GM21619 (cell line): ENCODE data around the gene MAPT.

Experiments
- ATAC-seq: cut with Tn5 transposase; IDR thresholded peaks from one replicate; pipeline ENCODE4 v1.9.1; 2021; ENCODE audit not compliant: unreplicated experiment

MAPT gene

GRCh38 chr17:45894022-45894784 lies at the start of gene MAPT:
MAPT (plus strand) TSS chr17:45894554; CDS start chr17:45962338, 67,784 bp downstream.
- no peak for ATAC-seq

DNA sequence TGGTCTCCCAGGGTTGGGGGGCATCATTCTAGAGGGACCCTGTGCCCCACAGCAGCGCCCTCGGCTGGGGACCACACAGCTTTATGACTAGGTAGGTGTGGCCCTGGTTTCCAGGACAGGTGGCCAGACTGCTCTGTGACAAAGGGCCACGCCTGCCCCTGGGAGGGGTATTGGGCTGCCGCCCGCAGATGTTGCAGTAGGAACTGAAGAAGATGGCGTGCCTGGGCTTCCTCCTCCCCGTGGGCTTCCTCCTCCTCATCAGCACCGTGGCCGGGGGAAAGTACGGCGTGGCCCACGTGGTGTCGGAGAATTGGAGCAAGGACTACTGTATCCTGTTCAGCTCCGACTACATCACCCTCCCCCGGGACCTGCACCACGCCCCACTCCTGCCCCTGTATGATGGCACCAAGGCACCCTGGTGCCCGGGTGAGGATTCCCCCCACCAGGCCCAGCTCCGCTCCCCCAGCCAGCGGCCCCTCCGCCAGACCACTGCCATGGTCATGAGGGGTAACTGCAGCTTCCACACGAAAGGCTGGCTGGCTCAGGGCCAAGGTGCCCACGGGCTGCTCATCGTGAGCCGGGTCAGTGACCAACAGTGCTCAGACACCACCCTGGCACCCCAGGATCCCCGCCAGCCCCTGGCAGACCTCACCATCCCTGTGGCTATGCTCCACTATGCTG lies 49.5 kb upstream of the MAPT start, which contains the start of gene SPPL2C:
Gene SPPL2C, plus strand, starts transcription at position 187 of the 681 bp plus-strand sequence. Its CDS starts 26 bp downstream, at position 213.
- ATAC-seq: no peak

DNA sequence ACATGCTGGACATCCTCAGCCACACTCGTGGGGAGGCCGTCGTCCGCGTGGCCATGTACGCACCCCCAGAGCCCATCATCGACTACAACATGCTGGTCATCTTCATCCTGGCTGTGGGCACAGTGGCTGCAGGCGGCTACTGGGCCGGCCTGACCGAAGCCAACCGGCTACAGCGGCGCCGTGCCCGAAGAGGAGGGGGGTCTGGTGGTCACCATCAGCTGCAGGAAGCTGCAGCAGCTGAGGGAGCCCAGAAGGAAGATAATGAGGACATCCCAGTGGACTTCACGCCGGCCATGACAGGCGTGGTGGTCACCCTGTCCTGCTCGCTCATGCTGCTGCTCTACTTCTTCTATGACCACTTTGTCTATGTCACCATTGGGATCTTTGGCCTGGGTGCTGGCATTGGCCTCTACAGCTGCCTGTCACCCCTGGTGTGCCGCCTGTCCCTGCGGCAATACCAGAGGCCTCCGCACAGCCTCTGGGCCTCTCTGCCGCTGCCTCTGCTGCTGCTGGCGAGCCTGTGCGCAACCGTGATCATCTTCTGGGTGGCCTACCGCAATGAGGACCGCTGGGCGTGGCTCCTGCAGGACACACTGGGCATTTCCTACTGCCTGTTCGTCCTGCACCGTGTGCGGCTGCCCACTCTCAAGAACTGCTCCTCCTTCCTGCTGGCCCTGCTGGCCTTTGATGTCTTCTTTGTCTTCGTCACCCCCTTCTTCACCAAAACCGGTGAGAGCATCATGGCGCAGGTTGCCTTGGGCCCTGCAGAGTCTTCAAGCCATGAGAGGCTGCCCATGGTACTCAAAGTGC lies 48.8 kb upstream of the MAPT start:
- no peak for ATAC-seq

- no peak for ATAC-seq
These were observed 48.1 kb upstream of the MAPT start for GRCh38 chr17:45846223-45846622.

DNA sequence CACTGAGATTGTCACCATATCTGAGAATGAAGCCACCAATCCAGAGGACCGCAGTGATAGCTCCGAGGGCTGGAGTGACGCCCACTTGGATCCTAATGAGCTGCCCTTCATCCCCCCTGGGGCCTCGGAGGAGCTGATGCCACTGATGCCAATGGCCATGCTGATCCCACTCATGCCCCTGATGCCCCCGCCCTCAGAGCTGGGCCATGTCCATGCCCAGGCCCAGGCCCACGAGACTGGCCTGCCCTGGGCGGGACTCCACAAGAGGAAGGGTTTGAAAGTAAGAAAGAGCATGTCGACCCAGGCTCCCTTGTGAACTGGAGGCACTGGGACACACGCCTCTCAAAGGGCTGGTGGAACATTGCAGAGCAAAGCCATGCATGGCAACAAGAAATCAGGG lies 47.7 kb upstream of the MAPT start:
- ATAC-seq: no peak

- ATAC-seq: no peak
These were observed 47.3 kb upstream of the MAPT start for GRCh38 chr17:45847101-45847500.

- ATAC-seq: no peak
These were observed 46.6 kb upstream of the MAPT start for GRCh38 chr17:45847747-45848146.

- ATAC-seq: no peak
These were observed 45.9 kb upstream of the MAPT start for GRCh38 chr17:45848405-45848804.

DNA sequence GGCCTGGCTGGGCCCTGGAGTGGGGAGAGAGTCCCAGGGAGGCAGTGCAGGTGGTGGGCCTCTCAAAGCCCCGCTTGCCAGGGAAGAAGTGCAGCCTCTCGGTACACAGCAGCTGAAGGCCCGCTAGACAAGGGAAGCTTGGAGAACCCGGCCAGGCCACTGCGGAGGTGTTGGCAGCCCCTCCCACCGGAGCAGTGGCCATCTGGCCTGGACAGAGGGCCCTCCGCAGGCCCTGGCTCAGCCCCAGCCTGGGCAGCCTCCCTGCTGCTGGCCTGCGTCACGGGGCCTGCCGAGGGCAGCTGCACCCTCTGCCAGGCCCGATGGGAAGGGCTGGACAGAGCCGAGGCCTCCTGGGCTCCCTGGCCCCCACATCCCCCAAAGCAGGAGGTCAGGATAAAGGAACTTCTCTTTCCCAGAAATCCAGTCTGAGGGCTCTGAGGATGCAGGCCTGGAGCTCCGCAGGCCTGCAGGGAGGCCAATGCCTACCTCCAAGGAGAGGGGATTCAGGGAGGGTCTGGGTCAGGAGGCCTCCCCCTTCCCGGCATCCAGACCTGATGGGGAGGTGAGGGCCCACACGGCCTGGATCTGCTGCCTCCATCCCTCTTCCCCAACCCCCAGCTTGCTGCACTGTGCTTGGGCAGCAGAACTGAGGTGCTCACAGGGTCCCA lies 45.4 kb upstream of the MAPT start:
- ATAC-seq: no peak

GRCh38 chr17:45849536-45849990 lies 44.8 kb upstream of the MAPT start:
- ATAC-seq: no peak

DNA sequence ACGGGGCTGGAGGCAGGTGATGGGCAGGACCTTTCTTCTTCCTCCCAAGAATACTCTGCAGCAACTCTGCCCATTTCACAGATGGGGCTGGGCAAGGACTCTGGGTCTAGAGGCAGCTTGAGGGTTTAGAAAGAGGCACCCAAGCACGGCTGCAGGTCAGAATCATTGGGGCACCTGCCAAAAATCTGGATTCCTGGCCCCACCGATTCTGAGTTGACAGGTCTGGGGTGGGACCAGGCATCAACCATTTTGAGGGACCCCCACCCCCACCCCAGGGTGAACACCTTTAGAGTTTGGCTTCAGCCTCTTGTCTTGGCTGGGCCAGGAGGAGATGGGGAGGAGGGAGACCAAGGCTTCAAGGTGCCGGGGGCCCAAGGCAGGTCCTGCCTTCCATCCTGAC lies 44.3 kb upstream of the MAPT start:
- no peak for ATAC-seq

GRCh38 chr17:45850468-45850867 lies 43.9 kb upstream of the MAPT start:
- ATAC-seq: no peak

DNA sequence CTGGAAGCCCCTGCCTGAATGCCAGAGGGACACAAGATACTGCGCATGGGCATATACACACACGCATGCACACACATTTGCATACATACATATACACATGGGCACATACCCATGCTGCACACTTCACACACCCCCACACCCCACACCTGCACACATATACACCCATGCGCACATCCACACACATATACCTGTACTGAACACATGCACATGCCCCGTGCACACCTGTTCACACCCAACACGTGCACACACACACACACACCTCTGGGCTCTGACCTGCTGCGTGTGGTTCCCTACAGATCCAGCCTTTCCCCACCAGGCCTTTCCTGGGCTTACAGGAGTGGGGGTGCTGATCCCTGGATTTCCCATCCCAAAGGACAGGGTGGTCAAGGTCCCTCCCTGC lies 43.3 kb upstream of the MAPT start:
- no peak for ATAC-seq

DNA sequence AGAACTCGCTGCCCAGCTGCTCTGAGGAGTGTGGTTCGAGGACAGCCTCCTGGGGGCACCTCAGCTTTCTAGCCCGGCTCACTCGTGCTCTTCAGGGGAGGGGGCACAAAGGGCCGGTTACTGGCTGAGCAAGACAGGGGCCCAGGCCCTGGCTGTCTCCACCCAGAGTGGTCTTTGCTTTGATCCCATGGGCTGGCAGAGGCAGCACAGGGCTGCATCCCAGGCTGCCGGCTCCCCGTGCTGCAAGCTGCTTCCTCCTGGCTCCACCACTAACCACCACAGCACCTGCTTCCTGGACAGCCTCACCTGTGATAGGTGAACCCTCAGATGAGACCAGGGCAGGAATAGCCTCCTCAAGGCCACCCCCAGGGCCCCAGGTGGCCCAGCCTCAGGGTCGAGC lies 42.9 kb upstream of the MAPT start:
- ATAC-seq: no peak

DNA sequence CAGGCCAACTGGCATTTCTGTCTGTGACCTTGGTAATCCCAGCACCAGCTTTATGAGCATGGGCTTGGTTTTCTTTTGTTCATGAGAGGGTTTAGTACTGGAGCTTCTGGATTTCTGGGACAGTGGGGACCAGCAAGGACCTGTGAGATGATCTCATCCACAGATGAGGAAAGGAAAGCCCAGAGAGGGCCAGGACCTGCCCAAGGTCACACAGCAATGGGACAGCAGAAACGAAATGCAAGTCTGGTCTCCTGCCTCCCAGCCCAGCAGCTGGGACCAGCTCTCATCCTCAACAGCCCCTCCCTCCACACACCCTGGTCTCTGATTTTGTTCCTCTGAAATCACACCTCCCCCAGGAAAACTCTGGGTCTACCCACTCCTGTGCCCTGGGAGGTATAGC lies 42.5 kb upstream of the MAPT start:
- no peak for ATAC-seq

DNA sequence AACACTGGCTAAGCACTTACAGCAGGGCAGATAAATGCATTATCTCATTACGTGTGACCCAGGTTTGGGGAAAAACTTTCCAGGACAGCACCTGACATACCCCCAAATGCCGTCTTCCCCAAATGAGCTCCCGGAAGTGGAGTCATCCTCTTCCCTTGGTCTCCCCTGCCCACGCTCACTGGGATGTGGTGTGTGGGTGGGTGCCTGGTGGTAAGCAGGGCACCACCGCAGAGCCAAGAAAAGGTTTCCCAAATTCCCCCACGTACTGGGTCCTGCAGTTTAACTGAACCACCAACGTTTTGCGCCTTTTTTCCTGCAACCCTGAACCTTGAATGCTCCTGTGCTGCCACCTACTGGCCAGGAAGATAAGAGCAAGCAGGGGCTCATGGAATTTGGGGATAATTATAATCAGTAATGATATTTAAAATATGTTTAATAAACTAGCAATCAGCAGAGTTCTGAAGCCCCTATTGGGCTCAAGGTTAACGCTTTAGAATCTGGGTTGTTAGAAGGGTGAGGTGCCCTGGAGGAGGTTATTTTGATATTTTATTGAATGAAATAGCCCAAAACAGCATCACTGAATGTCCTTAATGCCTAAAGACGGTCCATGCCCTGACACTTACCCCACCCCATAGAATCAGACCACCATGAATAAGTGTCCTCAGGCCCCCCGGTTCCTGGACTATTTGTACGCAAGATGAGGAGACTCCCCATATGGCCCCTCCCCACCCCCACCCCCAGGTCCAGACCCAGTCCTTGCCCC lies 41.6 kb upstream of the MAPT start:
- no peak for ATAC-seq

DNA sequence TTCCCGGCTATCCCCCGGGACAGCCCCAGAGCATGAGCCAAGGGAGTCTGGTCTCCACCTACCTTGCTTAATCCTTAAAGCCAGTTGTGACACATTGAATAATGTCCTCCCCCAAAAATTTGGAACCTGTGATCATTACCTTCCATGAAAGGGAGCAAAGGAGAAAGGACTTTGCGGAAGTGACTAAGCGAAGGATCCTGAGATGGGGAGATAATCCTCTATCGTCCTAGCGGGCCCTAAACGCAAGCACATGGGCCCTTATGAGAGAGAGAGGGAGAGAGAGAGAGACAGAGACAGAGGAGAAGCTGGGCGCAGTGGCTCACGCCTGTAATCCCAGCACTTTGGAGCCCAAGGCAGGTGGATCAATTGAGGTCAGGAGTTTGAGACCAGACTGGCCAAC lies 40.1 kb upstream of the MAPT start:
- no peak for ATAC-seq

GRCh38 chr17:45855691-45856336 lies 38.5 kb upstream of the MAPT start:
- no peak for ATAC-seq

- no peak for ATAC-seq
These were observed 36.2 kb upstream of the MAPT start for GRCh38 chr17:45857977-45858708.
